K562 (cell line): ENCODE data around the gene CTNNB1. TPM values are rescaled to one million over a fixed set of nuclear protein-coding genes. Genes with fewer than 3 reads are reported as not detected.

Experiments
- ATAC-seq: fragments of 200-7000 bp; cut with Tn5 transposase; 3 replicates; pipeline ENCODE4 v1.9.1; 2020; ENCODE audit warnings: moderate library complexity
- BruUV-seq: library from RNA; stranded (reverse); fragments of 400-500 nt; replicated peaks from 2 replicates; lab custom pipeline; 2021; lab: Mats Ljungman, UMichigan
- CTCF ChIA-PET: fragments of 300-600 bp; formaldehyde crosslinking; extraction: SDS; loops from one replicate; lab custom pipeline; 2021; ENCODE audit warnings: low intra/inter-chr PET ratio; lab: Yijun Ruan, JAX
- POLR2A ChIA-PET: fragments of 300-600, 350-650 bp; sonication (Branson Sonifier 250); formaldehyde crosslinking; extraction: SDS; loops from one replicate; lab custom pipeline; 2021; ENCODE audit warnings: antibody characterized with exemption, inconsistent platforms; lab: Yijun Ruan, JAX
- DNase-seq, 4 experiments: peaks; one replicate each; pipeline versions ENCODE4 v3.0.0 to v3.0.0-alpha.2; 2011 to 2018; ENCODE audit warnings: low spot score in 3 of 4, mixed read lengths in 3 of 4; ENCODE audit errors: extremely low read depth in 1 of 4
- FAIRE-seq: peaks from 2 replicates; lab custom pipeline; 2011; peaks lifted over from hg19 to GRCh38; lab: Jason Lieb, UNC
- H2AFZ ChIP-seq: 2 replicates; pipeline ENCODE4 v1.6.0; 2011; ENCODE audit warnings: low read depth, low read length, control low read depth, inconsistent platforms
- H3K27ac ChIP-seq: fragments of 200-600 bp; 3 replicates; pipeline ENCODE4 v1.8.0; 2011; ENCODE audit warnings: low read depth, mild to moderate bottlenecking, control low read depth, inconsistent platforms, low read length, moderate library complexity, mixed read lengths; ENCODE audit errors: extremely low read depth
- H3K27me3 ChIP-seq, 2 experiments: fragments of 300-600 bp in 1 of 2; 2 replicates in 1 of 2; 3 replicates in 1 of 2; pipeline versions ENCODE4 v1.6.0 to v1.8.0; 2011; ENCODE audit warnings: inconsistent platforms in 2 of 2, low read length in 2 of 2, mild to moderate bottlenecking in 1 of 2, mixed read lengths in 1 of 2, moderate library complexity in 1 of 2; ENCODE audit not compliant: control insufficient read depth in 2 of 2, insufficient read depth in 2 of 2
- H3K36me3 ChIP-seq: fragments of 300-600 bp; 3 replicates; pipeline ENCODE4 v1.8.0; 2011; ENCODE audit warnings: mild to moderate bottlenecking, low read length, inconsistent platforms; ENCODE audit not compliant: control insufficient read depth, insufficient read depth
- H3K4me1 ChIP-seq, 2 experiments: fragments of 200-600 bp in 1 of 2; replicated peaks in 1 of 2; 2 replicates in 1 of 2; 3 replicates in 1 of 2; pipeline versions ENCODE4 v1.5.1 to v1.8.0; 2011; ENCODE audit warnings: inconsistent platforms in 2 of 2, low read length in 2 of 2, mild to moderate bottlenecking in 1 of 2, mixed read lengths in 1 of 2, moderate library complexity in 1 of 2; ENCODE audit not compliant: control insufficient read depth in 2 of 2, insufficient read depth in 2 of 2
- H3K4me2 ChIP-seq: 2 replicates; pipeline ENCODE4 v1.6.1; 2011; ENCODE audit warnings: low read length, control low read depth, inconsistent platforms, mixed read lengths; ENCODE audit not compliant: insufficient read depth
- H3K4me3 ChIP-seq: fragments of 200-600 bp; sonication (generic), shearing (Covaris generic); 2 replicates; pipeline ENCODE4 v1.5.1; 2016; ENCODE audit warnings: control low read depth, inconsistent platforms
- H3K79me2 ChIP-seq: fragments of 200-600 bp; 3 replicates; pipeline ENCODE4 v1.8.0; 2011; ENCODE audit warnings: low read length, inconsistent platforms; ENCODE audit not compliant: control insufficient read depth, insufficient read depth
- H3K9ac ChIP-seq, 2 experiments: 2 replicates each; pipeline versions ENCODE4 v1.6.0 to v1.6.1; 2011; ENCODE audit warnings: low read depth in 2 of 2, low read length in 2 of 2, control low read depth in 1 of 2, inconsistent platforms in 1 of 2, mild to moderate bottlenecking in 1 of 2, mixed read lengths in 1 of 2; ENCODE audit not compliant: insufficient read depth in 1 of 2
- H3K9me1 ChIP-seq: one replicate; pipeline ENCODE4 v1.6.0; 2011; ENCODE audit warnings: inconsistent platforms, mild to moderate bottlenecking, low read length, moderate library complexity; ENCODE audit not compliant: control insufficient read depth, insufficient read depth
- H3K9me3 ChIP-seq: replicated peaks from 2 replicates; pipeline ENCODE4 v1.5.1; 2011; ENCODE audit warnings: low read depth, low read length, inconsistent platforms; ENCODE audit not compliant: control insufficient read depth, insufficient read depth
- H4K20me1 ChIP-seq: replicated peaks from 2 replicates; pipeline ENCODE4 v1.6.1; 2011; ENCODE audit warnings: low read length, inconsistent platforms, mixed read lengths; ENCODE audit not compliant: control insufficient read depth, insufficient read depth
- MEIS2 ChIP-seq: fragments of 450-650 bp; IDR thresholded peaks from 2 replicates; pipeline ENCODE4 v1.6.1; 2014; ENCODE audit warnings: mild to moderate bottlenecking; ENCODE audit not compliant: partially characterized antibody
- ZC3H4 ChIP-seq: sonication (generic); formaldehyde crosslinking; IDR thresholded peaks from 2 replicates; pipeline ENCODE4 v1.9.0; 2021; ENCODE audit warnings: missing genetic modification reagents, borderline replicate concordance
- WGBS: fragments of 100-300 bp; shearing (Covaris generic); methylation state at CpG from one replicate; pipeline ENCODE4 v1.1.6; 2016; ENCODE audit warnings: low coverage, mixed read lengths; ENCODE audit not compliant: insufficient coverage; ENCODE audit errors: missing lambda C conversion rate; 5-methylcytosine and 5-hydroxymethylcytosine counted together
- in situ Hi-C: fragments of 300-500 bp; cut with MboI; formaldehyde crosslinking; loops from 4 replicates; pipeline ENCODE4 v1.15.0; 2018; ENCODE audit warnings: inconsistent platforms, mixed read lengths
- intact Hi-C: fragments of 100-400 bp; cut with micrococcal nuclease; formaldehyde crosslinking; loops from 2 replicates; pipeline ENCODE4 v1.14.2; 2022
- polyA plus RNA-seq, 8 experiments: library from polyadenylated mRNA; depleted of rRNA in 4 of 8; stranded (reverse) in 5 of 8; unstranded in 3 of 8; fragments of >200 nt; fragmentation: Nextera tagmentation in 2 of 8; fragmentation: Illumina TruSeq in 1 of 8; extraction: Ambion mirVana in 2 of 8; extraction: Trizol in 1 of 8; gene quantifications; 2 replicates each; pipeline versions ENCODE4 v1.2.1 to v1.2.3, GENCODE V29; 2011 to 2014; ENCODE audit warnings: inconsistent platforms in 1 of 8, missing spikeins in 1 of 8
- total RNA-seq, 7 experiments: library from RNA; depleted of rRNA in 6 of 7; stranded (reverse); fragments of >200 nt in 6 of 7; fragmentation: Illumina TruSeq in 2 of 7; extraction: Trizol in 2 of 7; gene quantifications; 2 replicates each; pipeline versions ENCODE4 v1.2.1 to v1.2.3, GENCODE V29; 2011 to 2021; ENCODE audit warnings: low replicate concordance in 1 of 7
- TF ChIP-seq, protein P1 (sequence below), 2 experiments: IDR thresholded peaks in 1 of 2; conservative IDR thresholded peaks in 1 of 2; 2 replicates each; pipeline ENCODE4 v1.6.1; 2016; ENCODE audit warnings: low read depth in 2 of 2, mild to moderate bottlenecking in 1 of 2, missing compliant biosample characterization in 1 of 2, missing genetic modification characterization in 1 of 2, moderate library complexity in 1 of 2

CTNNB1 gene
- total and polyA plus RNA-seq, 9 of the 15 experiments (the other 6 are each of a cell fraction or from before 2014, with no cell fraction given): 44.3 to 193 (median 154) TPM

- Histone ChIP-seq H3K4me3 (no peak overlapping the region), H3K79me2 (no peaks in the 10 kb centered on the region), H3K27ac (no peak overlapping the region), H3K27me3 (peaks cover 5 to 17% of the 10 kb centered on the region in 2 experiments; a peak in 4 of 5 replicates), H2AFZ (no peak overlapping the region), H3K9me1 (no peaks in the 10 kb centered on the region), H3K9me3 (no peaks in the 10 kb centered on the region), H4K20me1 (no peaks in the 10 kb centered on the region), H3K9ac (no peak overlapping the region), H3K4me2 (no peak overlapping the region), H3K4me1 (no peaks in the 10 kb centered on the region), H3K36me3 (no peaks in the 10 kb centered on the region)
- BruUV-seq: no TSS peak
- FAIRE-seq (no peak), DNase-seq (no peak), ATAC-seq (no peak)
- TF ChIP-seq ZC3H4 (CRISPR knock-in tag) (no peak), MEIS2 (peak; percentile 34)
- TF ChIP-seq, protein P1, sequence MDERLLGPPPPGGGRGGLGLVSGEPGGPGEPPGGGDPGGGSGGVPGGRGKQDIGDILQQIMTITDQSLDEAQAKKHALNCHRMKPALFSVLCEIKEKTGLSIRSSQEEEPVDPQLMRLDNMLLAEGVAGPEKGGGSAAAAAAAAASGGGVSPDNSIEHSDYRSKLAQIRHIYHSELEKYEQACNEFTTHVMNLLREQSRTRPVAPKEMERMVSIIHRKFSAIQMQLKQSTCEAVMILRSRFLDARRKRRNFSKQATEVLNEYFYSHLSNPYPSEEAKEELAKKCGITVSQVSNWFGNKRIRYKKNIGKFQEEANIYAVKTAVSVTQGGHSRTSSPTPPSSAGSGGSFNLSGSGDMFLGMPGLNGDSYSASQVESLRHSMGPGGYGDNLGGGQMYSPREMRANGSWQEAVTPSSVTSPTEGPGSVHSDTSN (CRISPR knock-in tag; IDR thresholded peaks at IDR 0.05; ENCODE audit: low read depth): no peak
- TF ChIP-seq, protein P1 (tag; conservative IDR thresholded peaks at IDR 0.05; ENCODE audit: low read depth): 0 out of 2 replicates have a peak, but pooled peaks have one; percentile 29
- 0% methylated on average over 3 of the region's 3 CpGs for WGBS
- intact Hi-C loops: no loop called here
- in situ Hi-C loops: no loop called here
- POLR2A ChIA-PET: no interaction called here
- CTCF ChIA-PET: no interaction called here
Observed at GRCh38 chr3:41159588-41160189, 39.6 kb upstream of the CTNNB1 start.
